DND-41 (cell line): Measurements from ENCODE around the gene METTL4.
A peak's percentile ranks its signal among the peaks of the same experiment; 100 is the strongest.

Experiments
- CTCF ChIP-seq: IDR thresholded peaks from 2 replicates; pipeline ENCODE4 v1.5.1; 2012; ENCODE audit warnings: borderline replicate concordance, low read length, moderate library complexity, mild to moderate bottlenecking; ENCODE audit not compliant: poor library complexity, severe bottlenecking; ENCODE audit errors: extremely low read depth
- EZH2 ChIP-seq: IDR thresholded peaks from 3 replicates; pipeline ENCODE4 v1.6.1; 2012; ENCODE audit warnings: borderline replicate concordance, low read depth, mild to moderate bottlenecking, moderate library complexity, low read length, inconsistent platforms; ENCODE audit not compliant: severe bottlenecking

GRCh38 chr18:2547477-2548087 lies 23.7 kb downstream of the METTL4 start:
- TF ChIP-seq CTCF: peak; percentile 67
- no peak for TF ChIP-seq EZH2
